ENCODE results near the gene OBSCN. TPM values are rescaled to one million over a fixed set of nuclear protein-coding genes. Genes with fewer than 3 reads are reported as not detected.
"Not testable (repeated sequence)": the region's sequence is repeated elsewhere in the genome, so short reads cannot be mapped to it uniquely, and the experiment has no call there.

OBSCN gene
- total RNA-seq, 1 donor, result 13.0 TPM

DNA sequence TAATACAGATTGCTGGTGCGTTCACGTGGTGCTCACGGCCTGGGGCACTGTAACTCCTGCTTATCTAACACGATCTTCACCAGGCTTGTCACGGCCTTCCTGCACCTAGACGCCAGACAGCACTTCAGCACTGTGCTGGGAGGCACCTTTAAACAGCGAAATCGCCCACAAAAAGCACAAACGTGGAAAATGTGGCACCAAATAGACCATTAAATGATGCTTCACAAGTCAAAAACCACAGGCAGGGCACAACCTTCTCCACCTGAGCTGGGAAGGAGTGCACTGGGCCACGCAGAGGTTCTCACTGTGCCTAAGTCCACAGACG, 22.2 kb upstream of the OBSCN start:
- H3K4me3 ChIP-seq (ENCODE audit: low read depth, low read length), result no peak overlapping the region
- TF ChIP-seq, protein P1, sequence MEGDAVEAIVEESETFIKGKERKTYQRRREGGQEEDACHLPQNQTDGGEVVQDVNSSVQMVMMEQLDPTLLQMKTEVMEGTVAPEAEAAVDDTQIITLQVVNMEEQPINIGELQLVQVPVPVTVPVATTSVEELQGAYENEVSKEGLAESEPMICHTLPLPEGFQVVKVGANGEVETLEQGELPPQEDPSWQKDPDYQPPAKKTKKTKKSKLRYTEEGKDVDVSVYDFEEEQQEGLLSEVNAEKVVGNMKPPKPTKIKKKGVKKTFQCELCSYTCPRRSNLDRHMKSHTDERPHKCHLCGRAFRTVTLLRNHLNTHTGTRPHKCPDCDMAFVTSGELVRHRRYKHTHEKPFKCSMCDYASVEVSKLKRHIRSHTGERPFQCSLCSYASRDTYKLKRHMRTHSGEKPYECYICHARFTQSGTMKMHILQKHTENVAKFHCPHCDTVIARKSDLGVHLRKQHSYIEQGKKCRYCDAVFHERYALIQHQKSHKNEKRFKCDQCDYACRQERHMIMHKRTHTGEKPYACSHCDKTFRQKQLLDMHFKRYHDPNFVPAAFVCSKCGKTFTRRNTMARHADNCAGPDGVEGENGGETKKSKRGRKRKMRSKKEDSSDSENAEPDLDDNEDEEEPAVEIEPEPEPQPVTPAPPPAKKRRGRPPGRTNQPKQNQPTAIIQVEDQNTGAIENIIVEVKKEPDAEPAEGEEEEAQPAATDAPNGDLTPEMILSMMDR (IDR thresholded peaks at IDR 0.05; ENCODE audit: insufficient read depth, low read depth, low read length), result no peak
- no peak for DNase-seq (ENCODE audit: low read depth)

DNA sequence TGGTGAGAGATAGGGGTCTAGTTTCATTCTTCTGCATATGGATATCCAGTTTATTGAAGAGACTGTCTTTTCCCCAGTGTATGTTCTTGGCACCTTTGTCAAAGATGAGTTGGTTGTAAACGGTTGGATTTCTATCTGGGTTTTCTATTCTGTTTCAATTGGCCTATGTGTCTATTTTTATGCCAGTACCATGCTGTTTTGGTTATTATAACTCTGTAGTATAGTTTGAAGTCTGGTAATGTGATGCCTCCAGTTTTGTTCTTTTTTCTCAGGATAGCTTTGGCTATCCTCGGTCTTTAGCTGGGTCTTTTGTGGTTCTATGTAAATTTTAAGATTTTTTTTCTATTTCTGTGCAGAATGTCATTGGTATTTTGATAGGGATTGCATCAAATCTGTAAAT, 19.6 kb upstream of the OBSCN start:
- not testable (repeated sequence) for DNase-seq (ENCODE audit: low read depth); H3K4me3 ChIP-seq (ENCODE audit: low read depth, low read length)

DNA sequence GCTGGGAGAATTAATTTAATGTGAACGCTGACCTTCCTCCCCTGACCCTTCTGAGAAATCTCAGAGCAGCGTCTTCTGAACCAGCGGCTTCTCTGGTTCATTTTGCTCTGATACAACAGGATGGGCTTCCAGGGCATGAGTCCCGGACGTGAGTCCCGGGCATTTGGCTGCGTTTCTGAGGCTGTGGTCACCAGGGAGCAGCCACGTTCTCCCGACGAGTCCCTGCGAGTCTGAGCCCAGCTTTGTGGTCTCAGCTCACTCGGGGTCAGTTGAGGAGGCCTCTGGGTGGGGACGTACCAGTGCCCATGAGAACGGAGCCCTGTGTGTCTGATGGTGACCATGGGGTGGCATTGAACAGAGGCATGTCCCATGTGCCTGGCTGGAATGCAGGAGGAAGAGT, 17.7 kb upstream of the OBSCN start:
- H3K4me3 ChIP-seq (ENCODE audit: low read depth, low read length), result no peak overlapping the region
- TF ChIP-seq, protein P1 (IDR thresholded peaks at IDR 0.05; ENCODE audit: insufficient read depth, low read depth, low read length), result no peak
- DNase-seq (ENCODE audit: low read depth), result no peak

- DNase-seq (ENCODE audit: low read depth), result no peak
- no peak overlapping the region for H3K4me3 ChIP-seq (ENCODE audit: low read depth, low read length)
- TF ChIP-seq, protein P1 (IDR thresholded peaks at IDR 0.05; ENCODE audit: insufficient read depth, low read depth, low read length), result no peak
Measured at GRCh38 chr1:228190778-228191177, 17.1 kb upstream of the OBSCN start.

GRCh38 chr1:228194436-228194835, 13.4 kb upstream of the OBSCN start:
- H3K4me3 ChIP-seq (ENCODE audit: low read depth, low read length), result no peak overlapping the region
- TF ChIP-seq, protein P1 (IDR thresholded peaks at IDR 0.05; ENCODE audit: insufficient read depth, low read depth, low read length), result no peak

GRCh38 chr1:228194921-228195812, 12.7 kb upstream of the OBSCN start:
- TF ChIP-seq, protein P1 (IDR thresholded peaks at IDR 0.05; ENCODE audit: insufficient read depth, low read depth, low read length), result no peak
- DNase-seq (ENCODE audit: low read depth), result no peak
- no peak overlapping the region for H3K4me3 ChIP-seq (ENCODE audit: low read depth, low read length)

More at GRCh38 chr1:228194436-228194835, 13.4 kb upstream of the OBSCN start:
- DNase-seq (ENCODE audit: low read depth), result no peak

GRCh38 chr1:228197555-228198147, 10.2 kb upstream of the OBSCN start:
- no peak for DNase-seq (ENCODE audit: low read depth)
- no peak overlapping the region for H3K4me3 ChIP-seq (ENCODE audit: low read depth, low read length)
- TF ChIP-seq, protein P1 (IDR thresholded peaks at IDR 0.05; ENCODE audit: insufficient read depth, low read depth, low read length), result no peak
